HG03025 (cell line): ENCODE data around the gene RTN4RL1.

ENCODE experiments used
- ATAC-seq: cut with Tn5 transposase; IDR thresholded peaks from one replicate; pipeline ENCODE4 v1.9.1; 2021; ENCODE audit warnings: mild to moderate bottlenecking, moderate library complexity; ENCODE audit not compliant: unreplicated experiment, low FRiP score

RTN4RL1 gene

GRCh38 chr17:1937461-1937860 is 87.7 kb downstream of the RTN4RL1 start:
- no peak for ATAC-seq

- no peak for ATAC-seq
These were observed 88.4 kb downstream of the RTN4RL1 start for GRCh38 chr17:1936766-1937165.

DNA sequence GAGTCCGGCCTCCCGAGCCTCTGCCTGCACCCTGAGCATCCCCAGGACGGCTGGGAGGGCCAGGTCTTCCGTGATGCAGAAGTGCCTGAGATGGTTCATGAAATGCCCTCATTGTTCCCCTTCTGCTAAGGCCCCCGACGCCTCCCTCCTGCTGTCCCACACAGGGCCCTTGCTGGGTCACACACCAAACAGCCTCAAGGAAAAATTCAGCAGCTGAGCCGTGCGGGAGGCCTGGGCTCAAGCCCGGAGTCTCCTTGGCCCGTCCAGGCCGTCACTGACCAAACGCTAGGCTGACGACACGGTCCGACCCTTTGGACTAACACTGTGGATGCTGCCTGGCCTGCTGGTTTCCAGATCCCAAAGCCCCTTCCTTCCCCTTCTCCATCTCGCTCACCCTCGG is 90.2 kb downstream of the RTN4RL1 start:
- ATAC-seq: no peak

- no peak for ATAC-seq
These were observed 91.0 kb downstream of the RTN4RL1 start for GRCh38 chr17:1933875-1934715.

- no peak for ATAC-seq
These were observed 93.1 kb downstream of the RTN4RL1 start for GRCh38 chr17:1931844-1932579.

DNA sequence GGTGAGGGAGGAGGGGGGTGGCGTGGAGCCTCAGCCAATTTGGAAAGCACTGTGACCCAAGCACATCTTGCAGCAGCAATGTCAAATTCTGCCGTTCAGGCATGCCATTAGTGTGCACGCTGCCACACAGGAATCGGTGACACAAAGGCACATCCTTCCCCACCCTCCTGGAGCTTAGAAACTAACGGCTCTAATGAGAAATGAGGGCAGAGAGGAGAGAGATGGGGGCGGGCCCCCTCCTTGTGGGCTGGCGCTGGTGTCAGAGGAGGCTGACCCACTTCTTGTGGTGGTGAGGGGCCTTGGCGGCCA is 94.8 kb downstream of the RTN4RL1 start:
- ATAC-seq: no peak

GRCh38 chr17:1928976-1929375 is 96.2 kb downstream of the RTN4RL1 start:
- ATAC-seq: no peak

DNA sequence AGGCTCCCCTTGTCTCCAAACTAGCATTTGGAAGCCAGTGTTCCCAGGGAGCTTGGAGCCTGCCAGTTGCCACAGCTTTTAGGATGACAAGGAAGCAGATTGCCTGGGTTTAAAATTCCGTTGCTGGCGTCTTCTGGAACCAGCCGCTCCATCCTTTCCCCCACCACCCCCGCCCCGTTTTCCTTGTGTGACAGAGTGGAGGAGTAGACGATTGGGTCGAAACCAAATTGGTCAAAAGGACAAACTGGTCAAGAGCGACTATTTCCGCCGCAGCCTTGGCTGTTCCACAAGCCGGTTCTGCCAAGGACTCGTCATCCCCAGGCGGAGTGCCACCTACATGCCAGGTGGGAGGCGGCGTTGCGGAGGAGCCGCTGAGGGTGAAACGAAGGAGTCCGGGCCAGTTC is 104.2 kb downstream of the RTN4RL1 start:
- ATAC-seq: no peak

- no peak for ATAC-seq
These were observed 105.9 kb downstream of the RTN4RL1 start for GRCh38 chr17:1919201-1919600.

GRCh38 chr17:1918346-1919162 is 106.6 kb downstream of the RTN4RL1 start:
- ATAC-seq: no peak

GRCh38 chr17:1916963-1917715 is 108.0 kb downstream of the RTN4RL1 start:
- no peak for ATAC-seq

- ATAC-seq: no peak
These were observed 108.8 kb downstream of the RTN4RL1 start for GRCh38 chr17:1916316-1916715.

- no peak for ATAC-seq
These were observed 109.2 kb downstream of the RTN4RL1 start for GRCh38 chr17:1915889-1916288.

GRCh38 chr17:1914661-1915083 is 110.5 kb downstream of the RTN4RL1 start:
- no peak for ATAC-seq

GRCh38 chr17:1913702-1914101 is 111.4 kb downstream of the RTN4RL1 start:
- ATAC-seq: no peak

GRCh38 chr17:1912146-1912545 is 113.0 kb downstream of the RTN4RL1 start:
- no peak for ATAC-seq

DNA sequence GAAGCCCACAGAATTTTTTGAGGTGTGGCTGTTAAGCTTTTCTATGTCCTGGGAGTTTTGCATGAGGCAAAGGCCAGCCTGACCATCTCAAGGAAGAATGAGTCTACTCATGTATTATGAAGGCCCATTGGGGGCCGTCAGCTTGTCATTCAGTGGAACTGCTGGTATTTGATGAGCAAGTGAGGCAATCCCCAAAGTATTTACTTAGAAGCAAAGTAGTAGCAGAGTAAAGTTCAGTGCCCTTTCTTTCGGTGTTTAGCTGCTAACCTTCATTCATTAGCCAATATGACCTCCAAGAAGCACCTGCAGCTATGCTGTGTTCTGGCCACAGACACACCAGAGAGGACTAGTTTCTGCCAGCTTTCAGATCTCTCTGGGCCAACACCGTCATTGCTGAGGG is 115.1 kb downstream of the RTN4RL1 start:
- ATAC-seq: no peak

GRCh38 chr17:1908699-1909309 is 116.3 kb downstream of the RTN4RL1 start:
- ATAC-seq: no peak

GRCh38 chr17:1907909-1908698 is 117.0 kb downstream of the RTN4RL1 start:
- no peak for ATAC-seq
